HL-60 (cell line): ENCODE measurements around the gene TERT.
"Not testable (repeated sequence)": the region's sequence is repeated elsewhere in the genome, so short reads cannot be mapped to it uniquely, and the experiment has no call there.

ENCODE experiments used
- DNase-seq, 2 experiments: peaks; one replicate each; pipeline ENCODE4 v3.0.0-alpha.2; 2010 to 2020; ENCODE audit warnings: low read depth in 1 of 2, low spot score in 1 of 2
- H3K27ac ChIP-seq: fragments of 250-450 bp; sonication (Bioruptor Pico); replicated peaks from 2 replicates; pipeline ENCODE4 v1.5.1; 2020; ENCODE audit warnings: mild to moderate bottlenecking, moderate library complexity
- H3K27me3 ChIP-seq: fragments of 250-450 bp; sonication (Bioruptor Pico); 2 replicates; pipeline ENCODE4 v1.5.1; 2021; ENCODE audit warnings: mild to moderate bottlenecking, moderate library complexity; ENCODE audit not compliant: insufficient read depth, poor library complexity, severe bottlenecking
- H3K4me3 ChIP-seq: replicated peaks from 2 replicates; pipeline ENCODE4 v1.5.1; 2011; ENCODE audit warnings: mild to moderate bottlenecking, control low read depth, low read length; ENCODE audit not compliant: insufficient read depth
- GABPA ChIP-seq: IDR thresholded peaks from 2 replicates; pipeline ENCODE4 v1.6.1; 2012; ENCODE audit warnings: low read depth
- POLR2AphosphoS5 ChIP-seq: IDR thresholded peaks from 2 replicates; pipeline ENCODE4 v1.6.1; 2012; ENCODE audit warnings: low read depth
- SPI1 ChIP-seq: IDR thresholded peaks from 2 replicates; pipeline ENCODE4 v1.6.1; 2012; ENCODE audit warnings: low read depth, mild to moderate bottlenecking, borderline replicate concordance
- TF ChIP-seq, protein P1 (sequence below): IDR thresholded peaks from 2 replicates; pipeline ENCODE4 v1.6.1; 2012; ENCODE audit warnings: low read depth; ENCODE audit not compliant: insufficient replicate concordance
- TF ChIP-seq, protein P2 (sequence below): IDR thresholded peaks from one replicate; pipeline ENCODE4 v1.5.1; 2011; ENCODE audit warnings: low read length, control low read depth, inconsistent platforms; ENCODE audit not compliant: insufficient read depth

TERT gene

DNA sequence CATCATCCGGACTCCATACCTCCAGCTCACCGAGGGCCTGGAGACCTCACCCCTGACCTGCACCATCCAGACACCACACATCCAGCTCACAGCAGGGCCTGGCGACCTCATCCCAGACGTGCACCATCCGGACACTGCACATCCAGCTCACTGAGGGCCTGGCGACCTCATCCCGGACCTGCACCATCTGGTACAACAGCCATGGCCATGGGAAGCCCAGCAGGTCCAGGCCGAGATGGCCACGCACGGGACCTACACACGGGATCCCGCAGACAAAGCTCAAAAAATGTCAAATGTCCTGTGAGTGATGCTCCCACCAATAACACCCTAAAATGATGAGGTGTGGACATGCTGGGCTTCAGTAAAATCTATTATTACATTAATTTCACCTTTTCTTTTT is 9.7 kb downstream of the TERT start:
- Histone ChIP-seq H3K27ac (no peak overlapping the region), H3K4me3 (no peak overlapping the region), H3K27me3 (no peaks in the 10 kb centered on the region)
- TF ChIP-seq, protein P1, sequence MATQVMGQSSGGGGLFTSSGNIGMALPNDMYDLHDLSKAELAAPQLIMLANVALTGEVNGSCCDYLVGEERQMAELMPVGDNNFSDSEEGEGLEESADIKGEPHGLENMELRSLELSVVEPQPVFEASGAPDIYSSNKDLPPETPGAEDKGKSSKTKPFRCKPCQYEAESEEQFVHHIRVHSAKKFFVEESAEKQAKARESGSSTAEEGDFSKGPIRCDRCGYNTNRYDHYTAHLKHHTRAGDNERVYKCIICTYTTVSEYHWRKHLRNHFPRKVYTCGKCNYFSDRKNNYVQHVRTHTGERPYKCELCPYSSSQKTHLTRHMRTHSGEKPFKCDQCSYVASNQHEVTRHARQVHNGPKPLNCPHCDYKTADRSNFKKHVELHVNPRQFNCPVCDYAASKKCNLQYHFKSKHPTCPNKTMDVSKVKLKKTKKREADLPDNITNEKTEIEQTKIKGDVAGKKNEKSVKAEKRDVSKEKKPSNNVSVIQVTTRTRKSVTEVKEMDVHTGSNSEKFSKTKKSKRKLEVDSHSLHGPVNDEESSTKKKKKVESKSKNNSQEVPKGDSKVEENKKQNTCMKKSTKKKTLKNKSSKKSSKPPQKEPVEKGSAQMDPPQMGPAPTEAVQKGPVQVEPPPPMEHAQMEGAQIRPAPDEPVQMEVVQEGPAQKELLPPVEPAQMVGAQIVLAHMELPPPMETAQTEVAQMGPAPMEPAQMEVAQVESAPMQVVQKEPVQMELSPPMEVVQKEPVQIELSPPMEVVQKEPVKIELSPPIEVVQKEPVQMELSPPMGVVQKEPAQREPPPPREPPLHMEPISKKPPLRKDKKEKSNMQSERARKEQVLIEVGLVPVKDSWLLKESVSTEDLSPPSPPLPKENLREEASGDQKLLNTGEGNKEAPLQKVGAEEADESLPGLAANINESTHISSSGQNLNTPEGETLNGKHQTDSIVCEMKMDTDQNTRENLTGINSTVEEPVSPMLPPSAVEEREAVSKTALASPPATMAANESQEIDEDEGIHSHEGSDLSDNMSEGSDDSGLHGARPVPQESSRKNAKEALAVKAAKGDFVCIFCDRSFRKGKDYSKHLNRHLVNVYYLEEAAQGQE = no peak
- TF ChIP-seq GABPA = no peak
- no peak for TF ChIP-seq POLR2AphosphoS5
- no peak for TF ChIP-seq SPI1
- TF ChIP-seq, protein P2, sequence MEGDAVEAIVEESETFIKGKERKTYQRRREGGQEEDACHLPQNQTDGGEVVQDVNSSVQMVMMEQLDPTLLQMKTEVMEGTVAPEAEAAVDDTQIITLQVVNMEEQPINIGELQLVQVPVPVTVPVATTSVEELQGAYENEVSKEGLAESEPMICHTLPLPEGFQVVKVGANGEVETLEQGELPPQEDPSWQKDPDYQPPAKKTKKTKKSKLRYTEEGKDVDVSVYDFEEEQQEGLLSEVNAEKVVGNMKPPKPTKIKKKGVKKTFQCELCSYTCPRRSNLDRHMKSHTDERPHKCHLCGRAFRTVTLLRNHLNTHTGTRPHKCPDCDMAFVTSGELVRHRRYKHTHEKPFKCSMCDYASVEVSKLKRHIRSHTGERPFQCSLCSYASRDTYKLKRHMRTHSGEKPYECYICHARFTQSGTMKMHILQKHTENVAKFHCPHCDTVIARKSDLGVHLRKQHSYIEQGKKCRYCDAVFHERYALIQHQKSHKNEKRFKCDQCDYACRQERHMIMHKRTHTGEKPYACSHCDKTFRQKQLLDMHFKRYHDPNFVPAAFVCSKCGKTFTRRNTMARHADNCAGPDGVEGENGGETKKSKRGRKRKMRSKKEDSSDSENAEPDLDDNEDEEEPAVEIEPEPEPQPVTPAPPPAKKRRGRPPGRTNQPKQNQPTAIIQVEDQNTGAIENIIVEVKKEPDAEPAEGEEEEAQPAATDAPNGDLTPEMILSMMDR = no peak
- no peak for DNase-seq

DNA sequence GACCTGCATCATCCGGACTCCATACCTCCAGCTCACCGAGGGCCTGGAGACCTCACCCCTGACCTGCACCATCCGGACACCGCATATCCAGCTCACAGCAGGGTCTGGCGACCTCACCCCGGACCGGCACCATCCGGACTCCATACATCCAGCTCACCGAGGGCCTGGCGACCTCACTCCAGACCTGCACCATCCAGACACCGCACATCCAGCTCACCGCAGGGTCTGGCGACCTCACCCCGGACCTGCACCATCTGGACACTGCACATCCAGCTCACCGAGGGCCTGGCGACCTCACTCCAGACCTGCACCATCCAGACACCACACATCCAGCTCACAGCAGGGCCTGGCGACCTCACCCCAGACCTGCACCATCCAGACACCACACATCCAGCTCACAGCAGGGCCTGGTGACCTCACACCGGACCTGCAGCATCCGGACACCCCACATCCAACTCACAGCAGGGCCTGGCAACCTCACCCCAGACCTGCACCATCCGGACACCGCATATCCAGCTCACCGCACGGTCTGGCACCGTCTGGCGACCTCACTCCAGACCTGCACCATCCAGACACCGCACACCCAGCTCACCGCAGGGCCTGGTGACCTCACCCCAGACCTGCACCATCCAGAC is 10.4 kb downstream of the TERT start:
- not testable (repeated sequence) for H3K27ac ChIP-seq, H3K4me3 ChIP-seq, DNase-seq, H3K27me3 ChIP-seq

DNA sequence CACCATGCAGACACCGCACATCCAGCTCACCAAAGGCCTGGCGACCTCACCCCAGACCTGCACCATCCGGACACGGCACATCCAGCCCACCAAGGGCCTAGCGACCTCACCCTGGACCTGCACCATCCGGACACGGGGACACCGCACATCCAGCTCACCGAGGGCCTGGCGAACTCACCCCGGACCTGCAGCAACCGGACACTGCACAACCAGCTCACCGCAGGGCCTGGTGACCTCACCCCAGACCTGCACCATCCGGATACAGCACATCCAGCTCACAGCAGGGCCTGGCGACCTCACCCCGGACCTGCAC is 11.2 kb downstream of the TERT start:
- H3K4me3 ChIP-seq, DNase-seq, H3K27me3 ChIP-seq, H3K27ac ChIP-seq: not testable (repeated sequence)

DNA sequence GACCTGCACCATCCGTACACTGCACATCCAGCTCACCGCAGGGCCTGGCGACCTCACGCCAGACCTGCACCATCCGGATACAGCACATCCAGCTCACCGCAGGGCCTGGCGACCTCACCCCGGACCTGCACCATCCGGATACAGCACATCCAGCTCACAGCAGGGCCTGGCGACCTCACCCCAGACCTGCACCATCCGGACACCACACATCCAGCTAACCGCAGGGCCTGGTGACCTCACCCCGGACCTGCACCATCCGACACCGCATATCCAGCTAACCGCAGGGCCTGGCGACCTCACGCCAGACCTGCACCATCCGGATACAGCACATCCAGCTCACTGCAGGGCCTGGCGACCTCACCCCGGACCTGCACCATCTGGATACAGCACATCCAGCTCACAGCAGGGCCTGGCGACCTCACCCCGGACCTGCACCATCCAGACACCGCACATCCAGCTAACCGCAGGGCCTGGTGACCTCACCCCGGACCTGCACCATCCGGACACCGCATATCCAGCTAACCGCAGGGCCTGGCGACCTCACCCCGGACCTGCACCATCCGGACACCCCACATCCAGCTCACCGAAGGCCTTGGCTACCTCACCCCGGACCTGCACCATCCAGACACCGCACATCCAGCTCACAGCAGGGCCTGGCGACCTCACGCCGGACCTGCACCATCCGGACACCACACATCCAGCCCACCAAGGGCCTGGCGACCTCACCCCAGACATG is 11.7 kb downstream of the TERT start:
- not testable (repeated sequence) for H3K4me3 ChIP-seq, H3K27ac ChIP-seq, H3K27me3 ChIP-seq, DNase-seq

DNA sequence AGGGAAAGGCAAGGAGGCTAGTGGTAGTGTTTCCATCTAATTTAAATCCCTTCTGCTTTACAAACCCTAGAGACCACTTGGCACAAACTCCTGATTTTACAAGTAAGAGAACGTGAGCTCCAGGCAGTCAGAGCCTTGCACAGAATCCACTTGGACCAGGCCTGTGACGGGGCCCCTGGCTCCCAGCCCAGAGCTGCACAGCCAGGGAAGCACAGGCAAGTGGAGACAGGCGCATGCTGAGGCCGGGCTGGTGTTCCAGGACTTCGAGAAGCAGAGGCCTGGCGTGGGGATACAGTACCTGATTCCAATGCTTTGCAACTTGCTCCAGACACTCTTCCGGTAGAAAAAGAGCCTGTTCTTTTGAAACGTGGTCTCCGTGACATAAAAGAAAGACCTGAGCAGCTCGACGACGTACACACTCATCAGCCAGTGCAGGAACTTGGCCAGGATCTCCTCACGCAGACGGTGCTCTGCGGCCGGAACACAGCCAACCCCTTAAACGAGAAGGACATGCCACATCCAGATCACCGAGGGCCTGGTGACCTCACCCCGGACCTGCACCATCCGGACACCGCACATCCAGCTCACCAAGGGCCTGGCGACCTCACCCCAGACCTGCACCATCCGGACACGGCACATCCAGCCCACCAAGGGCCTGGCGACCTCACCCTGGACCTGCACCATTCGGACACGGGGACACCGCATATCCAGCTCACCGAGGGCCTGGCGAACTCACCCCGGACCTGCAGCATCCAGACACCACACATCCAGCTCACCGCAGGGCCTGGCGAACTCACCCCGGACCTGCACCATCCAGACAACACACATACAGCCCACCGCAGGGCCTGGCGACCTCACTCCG is 12.5 kb downstream of the TERT start:
- Histone ChIP-seq H3K27me3 (no peaks in the 10 kb centered on the region), H3K27ac (no peak overlapping the region), H3K4me3 (no peak overlapping the region)
- no peak for DNase-seq
- TF ChIP-seq GABPA = no peak
- no peak for TF ChIP-seq POLR2AphosphoS5
- TF ChIP-seq, protein P1 = no peak
- no peak for TF ChIP-seq SPI1
- TF ChIP-seq, protein P2 = no peak
